ENCODE results near the gene C1orf146.
"Not testable (repeated sequence)": the region's sequence is repeated elsewhere in the genome, so short reads cannot be mapped to it uniquely, and the experiment has no call there.

Gene C1orf146

DNA sequence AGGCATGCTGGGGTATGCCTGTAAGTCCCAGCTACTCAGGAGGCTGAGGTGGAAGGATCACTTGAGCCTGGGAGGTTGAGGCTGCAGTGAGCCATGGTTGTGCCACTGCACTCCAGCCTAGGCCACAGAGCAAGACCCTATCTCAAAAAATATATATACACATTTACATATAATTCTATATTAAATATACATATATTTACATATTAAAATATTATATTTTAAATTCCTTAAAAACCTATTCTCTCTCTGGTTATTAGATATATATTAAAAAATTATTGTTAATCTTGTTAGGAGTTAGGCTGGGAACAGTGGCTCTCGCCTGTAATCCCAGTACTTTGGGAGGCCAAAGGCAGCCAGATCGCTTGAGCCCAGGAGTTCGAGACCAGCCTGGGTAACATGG is 58.4 kb downstream of the C1orf146 start:
- Histone ChIP-seq H2BK15ac (ENCODE audit: low read length) (no peak overlapping the region), H3K18ac (ENCODE audit: low read length) (no peak overlapping the region), H3K9me3 (replicated peaks in 1 of 2; ENCODE audit: control insufficient read depth in 2 of 2, insufficient read depth in 1 of 2, low read depth in 1 of 2, low read length in 2 of 2) (peaks cover 0 to 2% of the 10 kb centered on the region in 2 donors), H3K14ac (ENCODE audit: low read length) (no peak overlapping the region), H4K91ac (ENCODE audit: low read depth, low read length, poor library complexity) (no peak overlapping the region), H2AK5ac (ENCODE audit: low read depth, low read length) (no peak overlapping the region), H2BK12ac (ENCODE audit: low read length) (no peak overlapping the region), H3K23ac (ENCODE audit: low read depth, low read length, poor library complexity) (no peak overlapping the region), H3K4me2 (ENCODE audit: insufficient read depth, low read length, poor library complexity, severe bottlenecking) (no peak overlapping the region), H2BK120ac (ENCODE audit: low read depth, low read length) (no peak overlapping the region), H4K8ac (ENCODE audit: low read depth, low read length) (no peak overlapping the region), H3K9ac (ENCODE audit: low read depth, low read length, poor library complexity) (no peak overlapping the region), H3K27ac (replicated peaks; ENCODE audit: low read length) (no peak overlapping the region), H2AFZ (ENCODE audit: low read length) (no peak overlapping the region), H3K36me3 (replicated peaks in 1 of 2; ENCODE audit: control insufficient read depth in 2 of 2, insufficient read depth in 2 of 2, low read length in 2 of 2) (peaks cover 5 to 95% of the 10 kb centered on the region in 2 donors), H3K27me3 (ENCODE audit: control insufficient read depth in 3 of 3, insufficient read depth in 3 of 3, low read depth in 1 of 3, low read length in 3 of 3) (peaks cover 0 to 2% (median 0%) of the 10 kb centered on the region in 3 experiments), H3K4me3 (ENCODE audit: low read length in 2 of 2) (no peak overlapping the region), H2BK5ac (ENCODE audit: low read length) (no peak overlapping the region), H3K4ac (ENCODE audit: low read length) (no peak overlapping the region), H3K4me1 (ENCODE audit: control insufficient read depth in 2 of 2, insufficient read depth in 1 of 2, low read depth in 1 of 2, low read length in 2 of 2) (no peaks in the 10 kb centered on the region), H3K79me1 (ENCODE audit: low read depth, low read length) (no peaks in the 10 kb centered on the region)
- DNase-seq (ENCODE audit: low spot score), result no peak
- WGBS, 2 donors (ENCODE audit: extremely low coverage in 2 of 2, insufficient read length in 2 of 2, insufficient replicate concordance in 1 of 2), result no CpG with 5 or more reads among the region's 3 CpGs

DNA sequence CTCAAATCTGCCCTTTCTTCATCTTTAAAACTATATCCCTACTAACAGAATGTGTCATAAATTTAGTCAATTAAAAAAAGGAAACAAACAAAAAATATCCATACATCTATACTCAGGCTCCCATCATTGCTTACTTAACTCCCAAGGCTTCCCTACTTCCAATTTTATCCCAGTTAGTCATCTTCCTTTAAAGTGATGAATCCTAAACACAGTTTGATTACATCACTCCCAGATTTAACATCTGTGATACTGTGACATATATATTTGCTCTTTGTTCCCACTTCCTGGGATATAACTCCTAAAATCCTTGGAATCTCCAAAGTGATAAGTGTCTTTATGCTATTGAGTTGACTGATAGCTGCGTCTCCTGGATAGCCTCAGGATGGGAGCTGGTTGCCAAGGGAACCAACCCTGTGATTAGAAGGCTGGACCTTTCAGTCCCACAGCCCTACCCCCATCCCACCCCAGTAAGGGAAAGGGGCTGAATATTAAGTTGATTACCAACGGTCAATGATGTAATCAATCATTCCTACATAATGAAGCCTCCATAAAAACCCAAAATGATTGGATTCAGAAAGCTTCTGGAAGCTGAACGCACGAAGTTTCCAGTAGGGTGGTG is 59.5 kb downstream of the C1orf146 start:
- no CpG with 5 or more reads among the region's 4 CpGs for WGBS, 2 donors (ENCODE audit: extremely low coverage in 2 of 2, insufficient read length in 2 of 2, insufficient replicate concordance in 1 of 2)
- Histone ChIP-seq H3K4ac (ENCODE audit: low read length) (no peak overlapping the region), H2AFZ (ENCODE audit: low read length) (no peak overlapping the region), H4K8ac (ENCODE audit: low read depth, low read length) (no peak overlapping the region), H3K9me3 (replicated peaks in 1 of 2; ENCODE audit: control insufficient read depth in 2 of 2, insufficient read depth in 1 of 2, low read depth in 1 of 2, low read length in 2 of 2) (peaks cover 0 to 2% of the 10 kb centered on the region in 2 donors), H3K79me1 (ENCODE audit: low read depth, low read length) (no peaks in the 10 kb centered on the region), H4K91ac (ENCODE audit: low read depth, low read length, poor library complexity) (no peak overlapping the region), H3K4me1 (ENCODE audit: control insufficient read depth in 2 of 2, insufficient read depth in 1 of 2, low read depth in 1 of 2, low read length in 2 of 2) (no peaks in the 10 kb centered on the region), H3K27me3 (ENCODE audit: control insufficient read depth in 3 of 3, insufficient read depth in 3 of 3, low read depth in 1 of 3, low read length in 3 of 3) (peaks cover 0 to 2% (median 0%) of the 10 kb centered on the region in 3 experiments), H3K23ac (ENCODE audit: low read depth, low read length, poor library complexity) (no peak overlapping the region), H3K9ac (ENCODE audit: low read depth, low read length, poor library complexity) (no peak overlapping the region), H2BK15ac (ENCODE audit: low read length) (no peak overlapping the region), H3K14ac (ENCODE audit: low read length) (no peak overlapping the region), H2AK5ac (ENCODE audit: low read depth, low read length) (no peak overlapping the region), H3K27ac (replicated peaks; ENCODE audit: low read length) (no peak overlapping the region), H2BK12ac (ENCODE audit: low read length) (no peak overlapping the region), H3K18ac (ENCODE audit: low read length) (no peak overlapping the region), H3K4me3 (ENCODE audit: low read length in 2 of 2) (no peak overlapping the region), H2BK5ac (ENCODE audit: low read length) (no peak overlapping the region), H3K4me2 (ENCODE audit: insufficient read depth, low read length, poor library complexity, severe bottlenecking) (no peak overlapping the region), H2BK120ac (ENCODE audit: low read depth, low read length) (no peak overlapping the region), H3K36me3 (replicated peaks in 1 of 2; ENCODE audit: control insufficient read depth in 2 of 2, insufficient read depth in 2 of 2, low read length in 2 of 2) (peaks cover 5 to 88% of the 10 kb centered on the region in 2 donors)
- no peak for DNase-seq (ENCODE audit: low spot score)

DNA sequence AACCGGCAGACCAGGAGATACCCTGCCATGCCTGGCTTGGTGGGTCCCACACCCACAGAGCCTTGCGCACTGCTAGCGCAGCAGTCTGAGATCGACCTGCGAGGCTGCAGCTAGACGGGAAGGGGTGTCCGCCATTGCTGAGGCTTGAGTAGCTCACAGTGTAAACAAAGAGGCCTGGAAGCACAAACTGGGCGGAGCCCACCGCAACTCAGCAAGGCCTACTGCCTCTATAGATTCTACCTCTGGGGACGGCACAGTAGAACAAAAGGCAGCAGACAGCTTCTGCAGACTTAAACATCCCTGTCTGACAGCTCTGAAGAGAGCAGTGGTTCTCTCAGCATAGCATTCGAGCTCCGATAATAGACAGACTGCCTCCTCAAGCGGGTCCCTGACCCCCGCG is 62.1 kb downstream of the C1orf146 start:
- DNase-seq (ENCODE audit: low spot score); H3K4me3 ChIP-seq (ENCODE audit: low read length in 2 of 2); H3K27me3 ChIP-seq (ENCODE audit: control insufficient read depth in 3 of 3, insufficient read depth in 3 of 3, low read depth in 1 of 3, low read length in 3 of 3); H3K4ac ChIP-seq (ENCODE audit: low read length); H2BK5ac ChIP-seq (ENCODE audit: low read length); H4K91ac ChIP-seq (ENCODE audit: low read depth, low read length, poor library complexity); H3K23ac ChIP-seq (ENCODE audit: low read depth, low read length, poor library complexity); H3K14ac ChIP-seq (ENCODE audit: low read length); H3K9me3 ChIP-seq (replicated peaks in 1 of 2; ENCODE audit: control insufficient read depth in 2 of 2, insufficient read depth in 1 of 2, low read depth in 1 of 2, low read length in 2 of 2); H3K79me1 ChIP-seq (ENCODE audit: low read depth, low read length); H3K4me1 ChIP-seq (ENCODE audit: control insufficient read depth in 2 of 2, insufficient read depth in 1 of 2, low read depth in 1 of 2, low read length in 2 of 2); H2BK12ac ChIP-seq (ENCODE audit: low read length); H2AFZ ChIP-seq (ENCODE audit: low read length); H2BK15ac ChIP-seq (ENCODE audit: low read length); H3K4me2 ChIP-seq (ENCODE audit: insufficient read depth, low read length, poor library complexity, severe bottlenecking); H2BK120ac ChIP-seq (ENCODE audit: low read depth, low read length); H3K27ac ChIP-seq (replicated peaks; ENCODE audit: low read length); H4K8ac ChIP-seq (ENCODE audit: low read depth, low read length); H3K9ac ChIP-seq (ENCODE audit: low read depth, low read length, poor library complexity): not testable (repeated sequence)
- peak overlapping the region; percentile 59 for H3K18ac ChIP-seq (ENCODE audit: low read length)
- WGBS, 2 donors (ENCODE audit: extremely low coverage in 2 of 2, insufficient read length in 2 of 2, insufficient replicate concordance in 1 of 2), result no CpG with 5 or more reads among the region's 15 CpGs
- peaks cover 0 to 68% of the 10 kb centered on the region in 2 donors for H3K36me3 ChIP-seq (replicated peaks in 1 of 2; ENCODE audit: control insufficient read depth in 2 of 2, insufficient read depth in 2 of 2, low read length in 2 of 2)
- peak overlapping the region; percentile 78 for H2AK5ac ChIP-seq (ENCODE audit: low read depth, low read length)

DNA sequence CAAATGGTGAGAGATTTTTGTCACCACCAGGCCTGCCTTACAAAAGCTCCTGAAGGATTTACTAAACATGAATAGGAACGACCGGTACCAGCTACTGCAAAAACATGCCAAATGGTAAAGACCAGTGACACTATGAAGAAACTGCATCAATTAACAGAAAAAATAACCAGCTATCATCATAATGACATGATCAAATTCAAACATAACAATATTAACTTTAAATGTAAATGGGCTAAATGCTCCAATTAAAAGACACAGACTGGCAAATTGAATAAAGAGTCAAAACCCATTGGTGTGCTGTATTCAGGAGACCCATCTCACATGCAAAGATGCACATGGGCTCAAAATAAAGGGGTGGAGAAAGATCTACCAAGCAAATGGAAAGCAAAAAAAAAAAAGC is 63.7 kb downstream of the C1orf146 start:
- H3K23ac ChIP-seq (ENCODE audit: low read depth, low read length, poor library complexity); H3K27me3 ChIP-seq (ENCODE audit: control insufficient read depth in 3 of 3, insufficient read depth in 3 of 3, low read depth in 1 of 3, low read length in 3 of 3); H2BK120ac ChIP-seq (ENCODE audit: low read depth, low read length); H3K9ac ChIP-seq (ENCODE audit: low read depth, low read length, poor library complexity); H3K4ac ChIP-seq (ENCODE audit: low read length); H4K8ac ChIP-seq (ENCODE audit: low read depth, low read length); H2BK15ac ChIP-seq (ENCODE audit: low read length); H3K9me3 ChIP-seq (replicated peaks in 1 of 2; ENCODE audit: control insufficient read depth in 2 of 2, insufficient read depth in 1 of 2, low read depth in 1 of 2, low read length in 2 of 2); H3K18ac ChIP-seq (ENCODE audit: low read length); H2BK12ac ChIP-seq (ENCODE audit: low read length); H4K91ac ChIP-seq (ENCODE audit: low read depth, low read length, poor library complexity); H3K14ac ChIP-seq (ENCODE audit: low read length); H3K4me2 ChIP-seq (ENCODE audit: insufficient read depth, low read length, poor library complexity, severe bottlenecking); DNase-seq (ENCODE audit: low spot score); H3K27ac ChIP-seq (replicated peaks; ENCODE audit: low read length); H2AFZ ChIP-seq (ENCODE audit: low read length); H3K4me1 ChIP-seq (ENCODE audit: control insufficient read depth in 2 of 2, insufficient read depth in 1 of 2, low read depth in 1 of 2, low read length in 2 of 2); H3K4me3 ChIP-seq (ENCODE audit: low read length in 2 of 2); H2AK5ac ChIP-seq (ENCODE audit: low read depth, low read length); H2BK5ac ChIP-seq (ENCODE audit: low read length); H3K79me1 ChIP-seq (ENCODE audit: low read depth, low read length): not testable (repeated sequence)
- H3K36me3 ChIP-seq (replicated peaks in 1 of 2; ENCODE audit: control insufficient read depth in 2 of 2, insufficient read depth in 2 of 2, low read length in 2 of 2), result peaks cover 0 to 67% of the 10 kb centered on the region in 2 donors
- WGBS, 2 donors (ENCODE audit: extremely low coverage in 2 of 2, insufficient read length in 2 of 2, insufficient replicate concordance in 1 of 2), result no CpG with 5 or more reads among the region's 2 CpGs

Data from neuronal stem cell (in vitro differentiated cells).